Breast epithelium (tissue), 4 donors: ENCODE results near the gene RYR1. TPM values are rescaled to one million over a fixed set of nuclear protein-coding genes. Genes with fewer than 3 reads are reported as not detected.

Experiments
- DNase-seq, 2 donors: peaks; one replicate each; pipeline ENCODE4 v3.0.0-alpha.2; 2019; ENCODE audit warnings: low spot score in 2 of 2
- H3K27ac ChIP-seq, 2 donors: fragments of 200-600 bp; sonication (generic) in 1 of 2; one replicate each; pipeline ENCODE4 v1.5.1; 2016 to 2019; ENCODE audit warnings: mild to moderate bottlenecking in 1 of 2
- H3K27me3 ChIP-seq, 2 donors: fragments of 200-600 bp; sonication (generic) in 1 of 2; one replicate each; pipeline versions ENCODE4 v1.5.1 to v1.6.0; 2017 to 2019; ENCODE audit warnings: control low read depth in 1 of 2, mild to moderate bottlenecking in 1 of 2
- H3K36me3 ChIP-seq: fragments of 200-600 bp; one replicate; pipeline ENCODE4 v1.5.1; 2019
- H3K4me1 ChIP-seq, 2 donors: fragments of 200-600 bp; sonication (generic); one replicate each; pipeline ENCODE4 v1.5.1; 2016 to 2019; ENCODE audit warnings: control low read depth in 1 of 2
- H3K4me3 ChIP-seq, 3 donors: fragments of 200-600 bp; sonication (generic); 1 replicate in 2 of 3; 2 replicates in 1 of 3; pipeline ENCODE4 v1.5.1; 2016 to 2019; ENCODE audit warnings: mild to moderate bottlenecking in 3 of 3, moderate library complexity in 2 of 3
- H3K9me3 ChIP-seq, 2 donors: fragments of 200-600 bp; sonication (generic) in 1 of 2; one replicate each; pipeline ENCODE4 v1.5.1; 2016 to 2019; ENCODE audit warnings: control low read depth in 1 of 2
- CTCF ChIP-seq, 3 donors: fragments of 450-650 bp; IDR thresholded peaks; one replicate each; pipeline ENCODE4 v1.5.1; 2016 to 2017; ENCODE audit warnings: antibody characterized with exemption in 3 of 3, mild to moderate bottlenecking in 3 of 3, moderate library complexity in 3 of 3
- POLR2A ChIP-seq: fragments of 450-650 bp; IDR thresholded peaks from one replicate; pipeline ENCODE4 v1.6.1; 2016; ENCODE audit warnings: antibody characterized with exemption, mild to moderate bottlenecking, moderate library complexity
- POLR2AphosphoS5 ChIP-seq, 3 donors: sonication (generic); formaldehyde crosslinking; IDR thresholded peaks; one replicate each; pipeline ENCODE4 v1.6.1; 2017; ENCODE audit warnings: antibody characterized with exemption in 3 of 3
- intact Hi-C: fragments of 100-400 bp; cut with DNase I; formaldehyde crosslinking; loops from one replicate; pipeline ENCODE4 v1.15.1; 2023; ENCODE audit warnings: low total_unique reads
- total RNA-seq, 3 donors: library from RNA; depleted of rRNA; stranded (reverse); fragments of >200 nt; gene quantifications; one replicate each; pipeline ENCODE4 v1.1.0, GENCODE V29; 2016

The RYR1 gene
- total RNA-seq, 3 donors from 2014 or later, result 1.3 to 6.7 (median 3.5) TPM

GRCh38 chr19:38587562-38587961 is 154.1 kb downstream of the RYR1 start:
- Histone ChIP-seq H3K36me3 (no peaks in the 10 kb centered on the region), H3K4me1 (no peaks in the 10 kb centered on the region), H3K9me3 (no peaks in the 10 kb centered on the region), H3K27me3 (no peaks in the 10 kb centered on the region), H3K4me3 (no peak overlapping the region), H3K27ac (no peak overlapping the region)
- intact Hi-C loops, result no loop called here
- DNase-seq, result no peak
- no peak for TF ChIP-seq POLR2AphosphoS5 (IDR thresholded peaks at IDR 0.05)
- no peak for TF ChIP-seq POLR2A
- TF ChIP-seq CTCF (IDR thresholded peaks at IDR 0.05), result no peak

- no peaks in the 10 kb centered on the region for H3K27me3 ChIP-seq
- no peak overlapping the region for H3K27ac ChIP-seq
- no peak overlapping the region for H3K4me3 ChIP-seq
- no peak for DNase-seq
- intact Hi-C loops, result no loop called here
- no peak for TF ChIP-seq POLR2A
- TF ChIP-seq CTCF (IDR thresholded peaks at IDR 0.05), result no peak
- no peak for TF ChIP-seq POLR2AphosphoS5 (IDR thresholded peaks at IDR 0.05)
- H3K36me3 ChIP-seq, result no peaks in the 10 kb centered on the region
- no peaks in the 10 kb centered on the region for H3K9me3 ChIP-seq
- H3K4me1 ChIP-seq, result no peaks in the 10 kb centered on the region
Measured at GRCh38 chr19:38588041-38588440, 154.6 kb downstream of the RYR1 start.

GRCh38 chr19:38592940-38593339 is 159.4 kb downstream of the RYR1 start:
- no peak for DNase-seq
- Histone ChIP-seq H3K27me3 (no peaks in the 10 kb centered on the region), H3K36me3 (no peaks in the 10 kb centered on the region), H3K4me1 (no peaks in the 10 kb centered on the region), H3K4me3 (no peak overlapping the region), H3K27ac (no peak overlapping the region), H3K9me3 (no peaks in the 10 kb centered on the region)
- TF ChIP-seq CTCF (IDR thresholded peaks at IDR 0.05), result no peak
- no peak for TF ChIP-seq POLR2AphosphoS5 (IDR thresholded peaks at IDR 0.05)
- no peak for TF ChIP-seq POLR2A
- intact Hi-C loops, result no loop called here

- H3K27me3 ChIP-seq, result no peaks in the 10 kb centered on the region
- intact Hi-C loops, result loop anchor here (5.0 kb wide), 1 partner anchor 49 kb away; no protein-coding TSS in a partner anchor
- DNase-seq, result no peak
- no peaks in the 10 kb centered on the region for H3K4me1 ChIP-seq
- no peaks in the 10 kb centered on the region for H3K36me3 ChIP-seq
- TF ChIP-seq POLR2AphosphoS5 (IDR thresholded peaks at IDR 0.05) (no peak), CTCF (IDR thresholded peaks at IDR 0.05) (no peak), POLR2A (no peak)
- no peaks in the 10 kb centered on the region for H3K9me3 ChIP-seq
- H3K27ac ChIP-seq, result no peak overlapping the region
- peak overlapping the region in 2 of 3 donors; percentile 15 to 49 for H3K4me3 ChIP-seq
Measured at GRCh38 chr19:38596057-38596981, 162.8 kb downstream of the RYR1 start.

GRCh38 chr19:38597075-38597474 is 163.6 kb downstream of the RYR1 start:
- Histone ChIP-seq H3K27ac (no peak overlapping the region), H3K4me3 (no peak overlapping the region), H3K36me3 (no peaks in the 10 kb centered on the region), H3K27me3 (no peaks in the 10 kb centered on the region), H3K9me3 (no peaks in the 10 kb centered on the region), H3K4me1 (no peaks in the 10 kb centered on the region)
- TF ChIP-seq POLR2AphosphoS5 (IDR thresholded peaks at IDR 0.05), result no peak
- no peak for TF ChIP-seq POLR2A
- no peak for TF ChIP-seq CTCF (IDR thresholded peaks at IDR 0.05)
- intact Hi-C loops, result loop anchor here (5.0 kb wide), 1 partner anchor 50 kb away; no protein-coding TSS in a partner anchor
- no peak for DNase-seq
